Measurements from ENCODE around the gene NR6A1.

GRCh38 chr9:124741662-124742061 lies 29.4 kb downstream of the NR6A1 start:
- TF ChIP-seq CTCF (IDR thresholded peaks at IDR 0.05; ENCODE audit: low read depth, low read length, poor library complexity, severe bottlenecking) (no peak), EZH2phosphoT487 (IDR thresholded peaks at IDR 0.05; ENCODE audit: borderline replicate concordance, low read length) (no peak)
